HG02763 (cell line): ENCODE measurements around the gene ADORA1.

Source experiments
- ATAC-seq: cut with Tn5 transposase; IDR thresholded peaks from one replicate; pipeline ENCODE4 v1.9.1; 2021; ENCODE audit warnings: mild to moderate bottlenecking, moderate library complexity; ENCODE audit not compliant: unreplicated experiment

ADORA1 gene

DNA sequence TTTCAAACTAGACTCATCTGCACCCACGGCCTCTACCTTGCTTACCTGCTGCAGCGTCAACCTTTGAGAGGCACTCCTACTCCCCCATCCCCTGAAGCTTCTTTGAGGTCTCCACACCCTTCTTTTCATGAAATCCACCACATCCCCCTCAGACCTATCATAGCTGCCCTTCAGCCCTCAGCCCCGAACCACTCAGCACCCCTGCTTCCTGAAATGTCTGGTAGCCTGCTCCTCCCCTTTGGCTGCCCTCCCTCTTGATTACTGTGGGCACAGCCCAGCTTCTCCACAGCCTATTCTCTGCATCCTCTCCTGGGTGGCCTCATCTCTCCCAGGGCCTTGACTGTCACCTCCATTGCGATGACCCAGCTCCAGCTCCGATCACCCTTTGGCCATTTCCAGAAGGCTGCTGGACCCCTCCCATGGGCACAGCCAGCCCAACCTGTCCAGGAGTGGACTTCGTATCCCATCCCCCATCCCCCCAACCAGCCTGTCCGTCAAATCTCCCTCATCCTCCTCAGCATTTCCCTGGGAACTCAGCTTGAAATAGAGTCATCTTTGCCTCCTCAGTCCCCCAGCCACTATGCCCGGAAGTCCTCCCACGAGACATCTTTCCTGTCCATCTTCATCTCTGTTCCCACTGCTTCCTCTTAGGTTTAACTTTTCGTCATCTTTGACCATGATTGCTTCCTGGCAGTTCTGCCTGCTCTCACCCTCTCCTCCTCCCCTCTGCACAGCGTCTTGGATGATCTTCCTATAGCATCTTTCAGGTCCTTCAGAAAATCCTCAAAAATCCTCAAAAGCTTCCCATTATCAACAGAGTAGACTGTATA lies 6.1 kb upstream of the ADORA1 start:
- ATAC-seq = no peak

GRCh38 chr1:203122159-203122558 lies 5.4 kb upstream of the ADORA1 start:
- no peak for ATAC-seq

- no peak for ATAC-seq
These were observed 3.5 kb upstream of the ADORA1 start for GRCh38 chr1:203124011-203124410.

- ATAC-seq = no peak
These were observed 2.8 kb upstream of the ADORA1 start for GRCh38 chr1:203124546-203125317.

DNA sequence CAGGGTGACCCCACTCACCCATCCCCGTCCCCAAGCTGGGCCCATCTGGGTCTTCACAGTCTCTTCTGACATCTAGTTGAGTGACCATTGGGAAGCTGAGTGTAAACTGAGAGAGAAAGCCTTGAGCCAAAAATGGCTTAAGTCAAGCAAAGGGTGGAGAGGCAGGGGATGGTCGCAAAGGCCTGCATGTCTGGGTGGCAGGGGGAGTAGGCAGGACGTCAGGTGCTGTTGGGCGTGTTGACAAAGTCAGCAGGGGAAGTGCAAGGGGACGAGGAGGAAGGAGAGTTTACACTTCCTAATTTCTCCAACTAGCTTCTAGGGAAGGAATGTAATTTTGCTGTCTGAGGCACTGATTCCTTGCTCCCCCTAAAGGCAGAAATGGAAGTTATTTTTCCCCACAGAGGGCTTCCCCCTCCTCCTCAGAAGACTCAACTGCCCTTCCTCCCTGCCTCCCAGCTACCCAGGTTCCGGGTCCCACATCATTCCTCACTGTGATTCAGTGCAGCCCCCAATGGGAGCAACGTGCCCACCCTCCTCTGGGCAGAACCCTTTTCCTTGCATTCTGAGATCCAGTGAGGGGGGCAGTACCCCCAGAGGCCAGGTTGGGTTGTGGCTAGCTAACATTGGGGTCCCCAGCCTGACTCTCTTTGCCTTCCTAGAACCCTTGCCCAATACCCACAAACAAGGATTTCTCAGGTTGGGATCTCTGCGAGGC lies 1.2 kb upstream of the ADORA1 start:
- ATAC-seq = no peak

DNA sequence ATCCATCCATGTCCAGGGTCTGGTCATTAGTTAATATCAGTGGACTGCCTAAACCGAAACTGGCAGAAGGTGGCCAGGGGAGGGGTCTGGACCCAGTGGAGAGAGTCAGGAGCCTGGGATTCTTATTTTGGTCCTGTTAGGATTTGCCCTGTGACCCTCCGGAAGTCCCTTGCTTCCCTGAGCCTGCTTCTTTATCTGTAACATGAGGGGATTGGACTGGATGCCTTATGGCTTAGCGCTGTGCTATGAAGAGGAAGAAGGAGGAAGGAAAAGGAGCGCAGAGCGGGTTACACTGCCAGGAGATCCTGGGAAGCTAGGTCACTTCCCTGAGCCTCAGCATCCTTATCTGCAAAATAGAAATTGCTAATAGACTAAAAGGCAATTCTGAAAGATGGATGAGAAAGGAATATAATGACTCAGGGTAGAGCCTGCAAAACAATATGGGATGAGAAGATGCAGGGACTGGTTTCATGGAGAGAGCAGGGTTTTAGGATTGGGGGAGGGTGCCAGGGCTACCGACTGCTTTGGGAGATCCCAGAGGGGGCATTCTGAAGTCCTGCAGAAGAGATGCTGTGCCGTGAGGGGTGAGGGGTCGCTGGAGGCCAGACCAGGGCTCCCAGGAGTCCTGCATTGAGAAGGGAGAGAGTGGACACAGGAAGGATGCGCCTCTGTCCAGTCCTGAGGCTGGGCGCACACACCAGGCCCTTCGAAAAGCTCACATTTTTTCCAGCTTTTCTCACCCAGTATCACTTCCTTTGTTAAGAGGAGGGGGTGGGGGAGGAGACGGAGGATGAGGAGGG lies 460 bp upstream of the ADORA1 start:
- no peak for ATAC-seq

DNA sequence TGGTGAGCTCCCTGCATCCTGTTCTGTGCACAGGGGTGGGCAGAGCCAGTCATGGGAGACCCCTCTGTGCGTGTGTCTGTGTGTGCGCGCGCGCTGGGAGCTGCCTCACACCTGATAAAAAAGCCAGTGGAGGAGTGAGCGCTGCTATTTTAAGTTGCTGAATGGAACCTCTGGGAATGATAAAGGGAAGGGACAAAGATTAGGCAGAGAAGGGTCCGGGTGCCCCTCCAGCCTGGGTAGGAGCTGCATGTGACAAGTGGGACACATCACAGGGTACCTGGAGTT lies 847 bp downstream of the ADORA1 start:
- no peak for ATAC-seq

DNA sequence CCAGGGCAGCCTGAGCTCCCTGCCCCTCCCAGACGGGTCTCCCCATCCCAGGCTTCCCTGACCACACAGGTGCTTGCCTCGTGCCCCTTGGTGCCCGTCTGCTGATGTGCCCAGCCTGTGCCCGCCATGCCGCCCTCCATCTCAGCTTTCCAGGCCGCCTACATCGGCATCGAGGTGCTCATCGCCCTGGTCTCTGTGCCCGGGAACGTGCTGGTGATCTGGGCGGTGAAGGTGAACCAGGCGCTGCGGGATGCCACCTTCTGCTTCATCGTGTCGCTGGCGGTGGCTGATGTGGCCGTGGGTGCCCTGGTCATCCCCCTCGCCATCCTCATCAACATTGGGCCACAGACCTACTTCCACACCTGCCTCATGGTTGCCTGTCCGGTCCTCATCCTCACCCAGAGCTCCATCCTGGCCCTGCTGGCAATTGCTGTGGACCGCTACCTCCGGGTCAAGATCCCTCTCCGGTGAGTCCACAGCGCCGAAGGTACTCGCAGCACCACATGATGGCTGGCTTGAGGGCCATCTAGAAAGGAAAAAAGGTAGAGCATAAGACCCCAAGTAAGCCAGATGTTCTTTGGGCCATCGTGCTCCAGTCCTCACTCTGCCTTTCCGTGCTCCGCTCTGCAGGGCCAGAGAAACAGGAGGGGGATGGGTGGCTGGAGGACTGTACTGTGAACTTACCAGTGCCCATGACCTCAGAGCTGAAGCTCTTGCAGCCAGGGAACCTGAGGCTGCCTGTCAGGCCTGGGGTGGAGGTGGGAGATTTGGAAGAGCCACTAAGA lies 1.4 kb downstream of the ADORA1 start:
- no peak for ATAC-seq

- ATAC-seq = no peak
These were observed 2.1 kb downstream of the ADORA1 start for GRCh38 chr1:203129501-203130231.

DNA sequence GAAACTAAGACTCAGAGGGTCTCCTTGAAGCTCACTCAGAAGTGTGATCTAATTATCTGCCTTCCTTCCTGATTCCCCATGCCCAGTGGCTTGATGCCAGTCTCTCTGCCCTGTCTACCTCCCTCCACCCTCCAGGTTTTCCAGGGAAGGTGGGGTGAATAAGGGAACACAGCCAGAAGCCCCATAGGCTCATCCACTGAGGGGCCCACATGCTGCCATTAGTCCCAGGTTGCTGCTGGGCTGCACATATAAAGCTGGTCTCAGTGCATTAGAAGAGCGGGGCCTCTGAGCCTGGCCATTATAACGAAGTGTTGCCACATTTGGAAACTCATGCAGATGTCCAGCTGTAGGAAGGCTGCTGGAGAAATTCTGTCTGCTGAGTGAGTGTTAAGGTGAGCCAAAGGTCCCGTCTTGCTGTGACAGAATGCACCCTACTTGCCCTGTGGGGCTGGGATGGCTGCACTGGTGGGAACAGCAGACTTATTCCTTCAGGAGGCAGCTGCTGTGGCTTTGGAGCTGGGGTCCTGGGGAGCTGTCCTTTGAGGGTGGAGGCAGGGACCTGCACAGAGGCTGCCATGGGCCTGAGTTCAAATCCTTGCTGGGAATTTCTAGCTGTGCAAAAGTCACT lies 2.9 kb downstream of the ADORA1 start:
- ATAC-seq = no peak

DNA sequence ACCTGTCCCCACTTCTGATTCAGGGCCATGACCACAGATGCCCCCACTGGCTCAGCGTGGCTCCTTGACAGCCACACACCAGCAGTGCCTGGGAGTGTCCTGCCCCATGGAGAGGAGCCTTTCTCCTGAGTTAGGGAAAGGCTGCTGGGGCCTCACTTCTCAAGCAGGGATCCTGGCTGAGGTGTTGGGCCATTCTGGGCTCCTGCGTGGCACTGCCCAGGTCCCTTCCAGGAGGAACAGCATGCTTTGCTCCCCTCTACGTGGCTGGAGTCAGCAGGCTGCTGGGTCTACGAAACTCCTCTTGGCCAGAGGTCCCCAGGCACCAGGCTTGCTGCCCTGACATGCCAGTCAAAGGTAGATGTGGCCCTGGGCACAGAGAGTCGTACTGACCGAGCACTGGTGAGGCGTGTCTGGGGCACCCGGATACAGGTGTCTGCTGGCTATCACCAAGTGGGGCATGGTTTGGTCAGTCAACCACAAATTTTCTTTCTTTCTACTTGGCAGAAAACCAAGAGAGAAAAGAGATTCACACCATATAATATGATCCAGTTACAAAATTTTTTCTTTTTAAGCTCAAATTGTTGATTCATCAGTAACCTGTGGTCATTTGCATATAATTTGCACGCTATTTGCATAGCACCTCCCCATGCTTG lies 4.1 kb downstream of the ADORA1 start:
- no peak for ATAC-seq

DNA sequence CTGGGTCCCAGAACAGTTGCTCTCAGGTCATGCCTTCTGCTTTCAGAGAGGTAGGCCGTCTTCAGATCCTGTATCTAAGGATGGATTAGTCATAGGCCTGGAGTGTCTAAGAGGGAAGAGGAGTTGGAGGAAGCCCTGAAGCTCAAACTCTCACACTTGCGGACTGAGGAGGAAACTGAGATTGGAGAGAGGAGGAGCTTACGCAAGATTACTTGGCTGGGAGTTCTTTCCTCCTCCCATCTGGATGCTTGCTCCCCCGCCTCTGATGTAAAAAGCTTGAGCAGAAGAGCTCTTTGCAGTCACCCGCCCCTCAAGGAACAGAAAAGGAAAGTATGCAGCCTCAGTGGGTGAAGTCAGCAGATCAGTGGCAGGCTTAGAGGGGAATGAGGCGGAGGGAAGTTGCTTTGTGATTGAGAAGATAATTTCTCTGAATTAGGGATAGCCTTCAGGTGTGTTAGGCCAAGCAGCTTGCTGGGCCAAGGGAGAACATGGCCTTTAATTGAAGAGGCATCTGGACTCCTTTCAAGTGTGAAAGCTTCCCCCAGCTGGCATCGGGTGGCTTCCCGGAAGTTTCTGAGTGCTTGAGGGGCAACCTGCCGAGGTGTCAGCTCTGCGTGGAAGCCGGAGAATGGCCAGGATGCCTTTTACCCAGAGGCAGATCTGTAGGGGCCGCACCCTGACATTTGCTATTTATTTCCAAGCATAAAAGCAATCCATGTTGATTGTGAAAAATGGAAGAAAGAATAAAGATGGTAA lies 6.6 kb downstream of the ADORA1 start:
- ATAC-seq = no peak

DNA sequence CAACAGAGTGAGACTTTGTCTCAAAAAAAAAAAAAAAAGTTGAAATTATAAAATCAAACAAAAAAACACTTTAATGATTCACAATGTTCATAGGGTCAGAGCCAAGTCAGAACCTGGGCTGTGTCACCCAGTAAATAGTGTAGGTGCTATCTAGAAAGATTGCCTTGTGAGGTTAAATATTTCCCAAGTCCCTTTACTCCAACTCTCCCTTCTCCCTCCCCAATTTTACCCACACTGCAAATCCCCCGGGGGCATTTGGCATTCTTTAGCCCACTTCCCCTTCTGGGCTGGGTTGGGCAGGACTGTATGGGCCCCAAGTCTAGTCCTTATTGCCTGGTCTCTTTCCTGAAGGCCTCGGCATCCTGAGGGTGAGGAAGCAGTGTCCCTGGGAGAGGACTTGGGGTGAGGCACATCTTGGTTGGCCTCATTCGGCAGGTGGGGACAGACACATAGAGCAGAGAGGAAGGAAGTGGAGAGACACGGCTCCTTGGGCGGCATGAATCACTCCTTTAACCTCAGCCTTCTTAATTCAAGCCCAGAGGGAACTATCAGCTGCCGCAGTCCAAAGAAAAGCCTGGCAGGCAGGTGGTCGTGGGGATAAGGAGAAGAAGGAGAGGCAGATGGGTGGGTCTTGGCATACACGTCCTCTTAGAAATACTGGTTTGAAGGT lies 8.2 kb downstream of the ADORA1 start:
- no peak for ATAC-seq

DNA sequence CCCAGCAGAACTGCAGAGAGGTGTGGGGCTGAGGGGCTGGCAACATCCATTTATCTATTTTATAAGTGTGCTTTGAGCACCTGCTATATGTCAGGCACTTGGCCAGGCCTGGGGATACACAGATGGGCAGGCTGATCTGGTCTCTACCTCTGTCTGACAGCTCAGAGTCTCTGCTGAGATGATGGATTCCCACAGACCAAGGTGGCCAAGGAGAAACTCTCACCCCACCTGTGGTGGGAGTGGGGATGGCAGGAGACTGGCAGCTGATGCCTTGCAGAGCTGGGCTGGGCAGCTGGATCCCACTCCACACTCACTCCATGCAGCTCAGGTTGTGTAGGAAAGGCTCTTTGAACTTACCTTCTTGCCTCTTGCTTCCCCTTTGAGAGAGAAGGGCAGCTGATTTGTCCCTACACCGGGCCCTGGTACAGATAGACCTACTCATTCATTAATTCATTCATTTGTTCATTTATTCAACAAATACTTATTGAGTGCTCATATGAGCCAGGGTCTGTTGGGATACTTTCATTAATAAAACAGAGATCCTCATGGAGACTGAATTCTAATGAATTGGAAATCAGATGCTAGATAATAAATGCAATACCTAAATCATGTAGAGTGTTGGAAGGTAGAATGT lies 9.0 kb downstream of the ADORA1 start:
- ATAC-seq = no peak

GRCh38 chr1:203137324-203137723 lies 9.8 kb downstream of the ADORA1 start:
- no peak for ATAC-seq

DNA sequence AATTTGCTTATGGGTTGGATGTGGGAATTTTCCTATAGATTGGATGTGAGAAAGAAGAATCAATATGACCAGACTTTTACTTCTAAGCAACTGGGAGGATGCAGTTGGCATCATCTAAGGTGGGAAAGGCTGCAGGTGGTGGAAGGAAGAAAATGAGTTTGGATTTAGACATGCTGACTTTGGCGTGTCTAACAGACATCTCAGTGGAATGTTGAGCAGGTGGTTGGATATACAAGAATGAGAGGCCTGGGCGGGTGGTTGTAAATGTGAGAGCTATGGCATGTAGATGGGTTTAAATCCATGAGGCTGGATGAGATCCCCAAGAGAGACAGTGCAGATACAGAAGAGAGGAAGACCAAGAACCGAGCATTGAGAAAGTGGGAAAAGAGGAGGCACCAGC lies 10.5 kb downstream of the ADORA1 start:
- ATAC-seq = no peak

DNA sequence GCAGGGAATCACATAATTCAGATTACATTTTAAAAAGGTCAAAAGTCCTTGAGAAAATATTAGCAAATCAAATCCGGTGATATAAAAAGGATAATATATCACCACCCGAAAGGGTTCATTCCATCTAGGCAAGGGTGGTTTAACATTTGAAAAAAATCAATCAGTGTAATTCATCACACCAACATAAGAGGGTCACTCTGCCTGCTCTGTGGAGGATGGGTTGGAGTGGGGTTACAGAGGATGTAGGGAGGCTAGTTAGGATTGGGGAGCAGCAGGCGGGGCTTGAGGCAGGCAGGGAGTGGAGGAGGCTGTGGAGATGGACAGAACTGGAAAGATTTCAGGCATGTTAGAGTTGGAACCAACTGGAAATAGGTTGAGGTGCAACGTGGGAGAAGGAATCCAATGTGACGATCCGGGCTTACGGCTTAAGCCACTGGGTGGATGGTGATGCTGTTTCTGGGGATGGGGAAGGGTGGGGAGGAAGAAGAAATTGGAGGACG lies 12.5 kb downstream of the ADORA1 start:
- ATAC-seq = no peak
